ENCODE measurements around the gene FLNC.

Gene FLNC

DNA sequence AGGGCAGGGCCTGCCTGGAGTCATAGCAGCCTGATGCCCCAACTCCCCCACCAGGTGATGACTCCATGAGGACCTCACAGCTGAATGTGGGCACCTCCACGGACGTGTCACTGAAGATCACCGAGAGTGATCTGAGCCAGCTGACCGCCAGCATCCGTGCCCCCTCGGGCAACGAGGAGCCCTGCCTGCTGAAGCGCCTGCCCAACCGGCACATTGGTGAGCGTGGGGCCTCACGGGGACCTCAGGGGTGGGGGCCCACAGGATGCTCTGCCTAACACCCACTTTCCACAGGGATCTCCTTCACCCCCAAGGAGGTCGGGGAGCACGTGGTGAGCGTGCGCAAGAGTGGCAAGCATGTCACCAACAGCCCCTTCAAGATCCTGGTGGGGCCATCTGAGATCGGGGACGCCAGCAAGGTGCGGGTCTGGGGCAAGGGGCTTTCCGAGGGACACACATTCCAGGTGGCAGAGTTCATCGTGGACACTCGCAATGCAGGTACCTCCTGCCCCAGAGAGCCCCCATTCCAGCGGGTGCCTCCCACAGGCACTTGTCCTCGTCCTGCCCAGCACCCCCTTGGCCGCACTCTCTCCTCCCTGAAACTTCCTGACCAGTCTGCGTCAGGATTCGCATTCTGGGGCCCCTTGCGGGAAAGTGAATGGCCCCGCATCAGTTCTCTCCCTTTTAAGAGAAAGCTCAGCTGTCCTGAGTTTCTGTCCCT lies 22.5 kb downstream of the FLNC start:
- TF ChIP-seq, protein P1, sequence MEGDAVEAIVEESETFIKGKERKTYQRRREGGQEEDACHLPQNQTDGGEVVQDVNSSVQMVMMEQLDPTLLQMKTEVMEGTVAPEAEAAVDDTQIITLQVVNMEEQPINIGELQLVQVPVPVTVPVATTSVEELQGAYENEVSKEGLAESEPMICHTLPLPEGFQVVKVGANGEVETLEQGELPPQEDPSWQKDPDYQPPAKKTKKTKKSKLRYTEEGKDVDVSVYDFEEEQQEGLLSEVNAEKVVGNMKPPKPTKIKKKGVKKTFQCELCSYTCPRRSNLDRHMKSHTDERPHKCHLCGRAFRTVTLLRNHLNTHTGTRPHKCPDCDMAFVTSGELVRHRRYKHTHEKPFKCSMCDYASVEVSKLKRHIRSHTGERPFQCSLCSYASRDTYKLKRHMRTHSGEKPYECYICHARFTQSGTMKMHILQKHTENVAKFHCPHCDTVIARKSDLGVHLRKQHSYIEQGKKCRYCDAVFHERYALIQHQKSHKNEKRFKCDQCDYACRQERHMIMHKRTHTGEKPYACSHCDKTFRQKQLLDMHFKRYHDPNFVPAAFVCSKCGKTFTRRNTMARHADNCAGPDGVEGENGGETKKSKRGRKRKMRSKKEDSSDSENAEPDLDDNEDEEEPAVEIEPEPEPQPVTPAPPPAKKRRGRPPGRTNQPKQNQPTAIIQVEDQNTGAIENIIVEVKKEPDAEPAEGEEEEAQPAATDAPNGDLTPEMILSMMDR (IDR thresholded peaks at IDR 0.05; ENCODE audit: control extremely low read depth, extremely low read depth, low read depth, missing control alignments), result no peak
- CTCF ChIA-PET, result interaction anchor here (0.7 kb wide), 1 partner anchor 11 kb away, joined by 3 read pairs; no protein-coding TSS in a partner anchor
- POLR2A ChIA-PET, result no interaction called here
- DNase-seq (ENCODE audit: extremely low spot score), result no peak

GRCh38 chr7:128853799-128854198 lies 23.6 kb downstream of the FLNC start:
- ChIA-PET POLR2A (no interaction called here), CTCF (no interaction called here)
- TF ChIP-seq, protein P1 (IDR thresholded peaks at IDR 0.05; ENCODE audit: control extremely low read depth, extremely low read depth, low read depth, missing control alignments), result no peak
- no peak for DNase-seq (ENCODE audit: extremely low spot score)

- TF ChIP-seq, protein P1 (IDR thresholded peaks at IDR 0.05; ENCODE audit: control extremely low read depth, extremely low read depth, low read depth, missing control alignments), result no peak
- ChIA-PET POLR2A (no interaction called here), CTCF (no interaction called here)
- no peak for DNase-seq (ENCODE audit: extremely low spot score)
Measured at GRCh38 chr7:128854396-128854795, 24.2 kb downstream of the FLNC start.

DNA sequence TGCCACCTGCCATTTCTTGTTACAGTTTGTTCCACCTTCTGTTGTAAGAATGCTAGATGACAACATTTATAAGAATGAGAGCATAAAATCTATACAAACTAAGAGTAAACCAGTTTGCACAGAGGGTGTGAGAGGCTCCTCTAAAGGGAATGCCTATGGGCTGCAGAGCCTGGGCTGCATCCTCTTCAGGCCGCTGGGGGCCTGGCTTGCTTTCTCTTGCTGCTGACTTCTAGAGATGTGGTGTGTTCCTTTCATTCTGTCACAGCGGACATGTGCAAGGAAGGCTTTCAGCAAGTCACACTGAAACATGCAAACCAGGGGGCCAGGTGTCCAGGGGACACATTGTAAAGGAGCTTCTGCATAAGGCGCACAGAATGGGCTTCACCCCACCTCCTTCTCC lies 25.4 kb downstream of the FLNC start:
- TF ChIP-seq, protein P1 (IDR thresholded peaks at IDR 0.05; ENCODE audit: control extremely low read depth, extremely low read depth, low read depth, missing control alignments), result no peak
- DNase-seq (ENCODE audit: extremely low spot score), result no peak
- ChIA-PET POLR2A (no interaction called here), CTCF (interaction anchor here (1.1 kb wide), 1 partner anchor 13 kb away, joined by 3 read pairs; no protein-coding TSS in a partner anchor)

- CTCF ChIA-PET, result interaction anchor here (1.1 kb wide), 1 partner anchor 13 kb away, joined by 3 read pairs; no protein-coding TSS in a partner anchor
- POLR2A ChIA-PET, result no interaction called here
- TF ChIP-seq, protein P1 (IDR thresholded peaks at IDR 0.05; ENCODE audit: control extremely low read depth, extremely low read depth, low read depth, missing control alignments), result no peak
- no peak for DNase-seq (ENCODE audit: extremely low spot score)
Measured at GRCh38 chr7:128856001-128856718, 26.0 kb downstream of the FLNC start.

- ChIA-PET POLR2A (no interaction called here), CTCF (interaction anchor here (1.3 to 4.5 kb wide), 3 partner anchors 13 to 18 kb away, joined by 3 to 20 read pairs (median 5); no protein-coding TSS in a partner anchor)
- no peak for DNase-seq (ENCODE audit: extremely low spot score)
- TF ChIP-seq, protein P1 (IDR thresholded peaks at IDR 0.05; ENCODE audit: control extremely low read depth, extremely low read depth, low read depth, missing control alignments), result no peak
Measured at GRCh38 chr7:128858380-128859231, 28.4 kb downstream of the FLNC start.

Data from GM10248 (cell line).